ENCODE results near the gene WDR55. TPM values are rescaled to one million over a fixed set of nuclear protein-coding genes. Genes with fewer than 3 reads are reported as not detected.

Gene WDR55
- total and polyA plus RNA-seq, 2 experiments from 2014 or later, result 9.6 to 18.0 TPM

DNA sequence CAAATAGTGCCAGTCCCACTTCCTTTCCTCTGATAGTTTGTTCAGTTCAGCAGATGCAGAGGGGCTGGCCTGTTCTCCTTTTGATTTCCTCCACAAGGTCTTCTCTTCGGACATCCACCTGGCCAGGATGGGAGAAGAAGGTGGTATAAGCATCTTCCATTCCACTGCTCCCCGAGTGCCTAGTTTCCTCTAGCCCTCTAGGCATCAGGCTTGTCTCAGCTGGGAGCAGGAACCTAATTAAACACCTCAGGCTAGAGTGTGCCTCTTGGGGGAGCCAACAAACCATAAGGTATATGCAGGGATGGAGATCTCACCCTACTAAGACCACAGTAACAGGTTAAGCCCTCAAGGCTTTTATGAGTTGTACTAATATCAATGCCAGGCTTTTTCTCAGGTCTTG lies 9.5 kb downstream of the WDR55 start:
- Histone ChIP-seq H3K4me3 (no peak overlapping the region), H3K79me2 (replicated peaks; ENCODE audit: insufficient read depth) (no peaks in the 10 kb centered on the region), H3K9me2 (ENCODE audit: insufficient read depth) (no peaks in the 10 kb centered on the region), H3K4me1 (ENCODE audit: insufficient read depth) (peaks cover 6% of the 10 kb centered on the region), H3K4me2 (no peak overlapping the region), H3K27me3 (ENCODE audit: insufficient read depth) (no peaks in the 10 kb centered on the region), H4K20me1 (replicated peaks; ENCODE audit: insufficient read depth) (no peaks in the 10 kb centered on the region), H2AFZ (no peak overlapping the region), H3K36me3 (ENCODE audit: insufficient read depth) (peaks cover 14% of the 10 kb centered on the region; the same call in 1 of the 2 replicates), H3K27ac (ENCODE audit: low read depth) (peak overlapping the region; percentile 55; the same call in 1 of the 2 replicates), H3F3A (replicated peaks; ENCODE audit: low read depth) (peaks cover 14% of the 10 kb centered on the region; the same call in 1 of the 2 replicates)
- no peaks in the 10 kb centered on the region for H3K9me3 Mint-ChIP-seq
- no peak overlapping the region for H3K27ac Mint-ChIP-seq
- DNase-seq (ENCODE audit: low spot score) (no peak), ATAC-seq (no peak)
- H3K4me3 Mint-ChIP-seq, result no peak overlapping the region; the same call in 2 of the 3 replicates
- peaks cover 5% of the 10 kb centered on the region for H3K27me3 Mint-ChIP-seq (ENCODE audit: insufficient read depth, low read depth, poor library complexity)
- TF ChIP-seq STAT1 (IDR thresholded peaks at IDR 0.05; ENCODE audit: unreplicated experiment) (no peak), NANOG (IDR thresholded peaks at IDR 0.05; ENCODE audit: borderline replicate concordance) (no peak), ZNF331 (CRISPR knock-in tag; IDR thresholded peaks at IDR 0.05; ENCODE audit: low read depth) (no peak), CREB1 (CRISPR knock-in tag; IDR thresholded peaks at IDR 0.05; ENCODE audit: low read depth) (no peak)
- peaks cover 9% of the 10 kb centered on the region for H3K4me1 Mint-ChIP-seq
- peaks cover 73% of the 10 kb centered on the region for H3K36me3 Mint-ChIP-seq (ENCODE audit: low read depth)

DNA sequence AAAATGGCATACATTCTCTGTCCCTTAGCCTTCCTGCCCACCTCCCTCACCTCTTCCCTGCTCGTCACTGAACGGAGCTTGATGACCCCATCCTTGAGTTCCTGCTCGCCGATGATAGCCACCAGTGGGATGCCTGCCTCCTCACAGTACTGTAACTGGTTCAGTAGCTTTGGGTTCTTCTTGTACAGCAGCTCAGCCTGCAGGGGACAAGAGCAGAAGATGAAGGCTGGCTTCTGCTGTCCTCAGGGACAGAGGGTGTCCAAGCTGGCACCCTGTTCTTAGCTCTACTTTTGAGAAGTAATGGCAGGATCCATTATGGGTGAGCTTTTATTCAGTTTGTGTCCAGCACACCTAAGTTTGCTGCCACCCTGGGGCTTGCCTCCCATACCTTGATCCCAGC lies 9.9 kb downstream of the WDR55 start:
- no peak overlapping the region for H3K27ac Mint-ChIP-seq
- no peak for ATAC-seq
- TF ChIP-seq EZH2phosphoT487 (IDR thresholded peaks at IDR 0.05; ENCODE audit: unreplicated experiment) (no peak), ZNF114 (CRISPR knock-in tag; IDR thresholded peaks at IDR 0.05) (no peak), CREB1 (CRISPR knock-in tag; IDR thresholded peaks at IDR 0.05; ENCODE audit: low read depth) (no peak), JUNB (IDR thresholded peaks at IDR 0.05; ENCODE audit: unreplicated experiment) (no peak), POLR2AphosphoS5 (IDR thresholded peaks at IDR 0.05; ENCODE audit: low read depth) (no peak), NANOG (IDR thresholded peaks at IDR 0.05; ENCODE audit: borderline replicate concordance) (no peak), STAT1 (IDR thresholded peaks at IDR 0.05; ENCODE audit: unreplicated experiment) (no peak), EZH2 (IDR thresholded peaks at IDR 0.05; ENCODE audit: low read depth, unreplicated experiment) (no peak)
- TF ChIP-seq, protein P1, sequence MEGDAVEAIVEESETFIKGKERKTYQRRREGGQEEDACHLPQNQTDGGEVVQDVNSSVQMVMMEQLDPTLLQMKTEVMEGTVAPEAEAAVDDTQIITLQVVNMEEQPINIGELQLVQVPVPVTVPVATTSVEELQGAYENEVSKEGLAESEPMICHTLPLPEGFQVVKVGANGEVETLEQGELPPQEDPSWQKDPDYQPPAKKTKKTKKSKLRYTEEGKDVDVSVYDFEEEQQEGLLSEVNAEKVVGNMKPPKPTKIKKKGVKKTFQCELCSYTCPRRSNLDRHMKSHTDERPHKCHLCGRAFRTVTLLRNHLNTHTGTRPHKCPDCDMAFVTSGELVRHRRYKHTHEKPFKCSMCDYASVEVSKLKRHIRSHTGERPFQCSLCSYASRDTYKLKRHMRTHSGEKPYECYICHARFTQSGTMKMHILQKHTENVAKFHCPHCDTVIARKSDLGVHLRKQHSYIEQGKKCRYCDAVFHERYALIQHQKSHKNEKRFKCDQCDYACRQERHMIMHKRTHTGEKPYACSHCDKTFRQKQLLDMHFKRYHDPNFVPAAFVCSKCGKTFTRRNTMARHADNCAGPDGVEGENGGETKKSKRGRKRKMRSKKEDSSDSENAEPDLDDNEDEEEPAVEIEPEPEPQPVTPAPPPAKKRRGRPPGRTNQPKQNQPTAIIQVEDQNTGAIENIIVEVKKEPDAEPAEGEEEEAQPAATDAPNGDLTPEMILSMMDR (conservative IDR thresholded peaks at IDR 0.05; ENCODE audit: low read depth in 2 of 2), result no peak
- TF ChIP-seq, protein P2, sequence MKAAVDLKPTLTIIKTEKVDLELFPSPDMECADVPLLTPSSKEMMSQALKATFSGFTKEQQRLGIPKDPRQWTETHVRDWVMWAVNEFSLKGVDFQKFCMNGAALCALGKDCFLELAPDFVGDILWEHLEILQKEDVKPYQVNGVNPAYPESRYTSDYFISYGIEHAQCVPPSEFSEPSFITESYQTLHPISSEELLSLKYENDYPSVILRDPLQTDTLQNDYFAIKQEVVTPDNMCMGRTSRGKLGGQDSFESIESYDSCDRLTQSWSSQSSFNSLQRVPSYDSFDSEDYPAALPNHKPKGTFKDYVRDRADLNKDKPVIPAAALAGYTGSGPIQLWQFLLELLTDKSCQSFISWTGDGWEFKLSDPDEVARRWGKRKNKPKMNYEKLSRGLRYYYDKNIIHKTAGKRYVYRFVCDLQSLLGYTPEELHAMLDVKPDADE (IDR thresholded peaks at IDR 0.05), result no peak
- TF ChIP-seq, protein P3, sequence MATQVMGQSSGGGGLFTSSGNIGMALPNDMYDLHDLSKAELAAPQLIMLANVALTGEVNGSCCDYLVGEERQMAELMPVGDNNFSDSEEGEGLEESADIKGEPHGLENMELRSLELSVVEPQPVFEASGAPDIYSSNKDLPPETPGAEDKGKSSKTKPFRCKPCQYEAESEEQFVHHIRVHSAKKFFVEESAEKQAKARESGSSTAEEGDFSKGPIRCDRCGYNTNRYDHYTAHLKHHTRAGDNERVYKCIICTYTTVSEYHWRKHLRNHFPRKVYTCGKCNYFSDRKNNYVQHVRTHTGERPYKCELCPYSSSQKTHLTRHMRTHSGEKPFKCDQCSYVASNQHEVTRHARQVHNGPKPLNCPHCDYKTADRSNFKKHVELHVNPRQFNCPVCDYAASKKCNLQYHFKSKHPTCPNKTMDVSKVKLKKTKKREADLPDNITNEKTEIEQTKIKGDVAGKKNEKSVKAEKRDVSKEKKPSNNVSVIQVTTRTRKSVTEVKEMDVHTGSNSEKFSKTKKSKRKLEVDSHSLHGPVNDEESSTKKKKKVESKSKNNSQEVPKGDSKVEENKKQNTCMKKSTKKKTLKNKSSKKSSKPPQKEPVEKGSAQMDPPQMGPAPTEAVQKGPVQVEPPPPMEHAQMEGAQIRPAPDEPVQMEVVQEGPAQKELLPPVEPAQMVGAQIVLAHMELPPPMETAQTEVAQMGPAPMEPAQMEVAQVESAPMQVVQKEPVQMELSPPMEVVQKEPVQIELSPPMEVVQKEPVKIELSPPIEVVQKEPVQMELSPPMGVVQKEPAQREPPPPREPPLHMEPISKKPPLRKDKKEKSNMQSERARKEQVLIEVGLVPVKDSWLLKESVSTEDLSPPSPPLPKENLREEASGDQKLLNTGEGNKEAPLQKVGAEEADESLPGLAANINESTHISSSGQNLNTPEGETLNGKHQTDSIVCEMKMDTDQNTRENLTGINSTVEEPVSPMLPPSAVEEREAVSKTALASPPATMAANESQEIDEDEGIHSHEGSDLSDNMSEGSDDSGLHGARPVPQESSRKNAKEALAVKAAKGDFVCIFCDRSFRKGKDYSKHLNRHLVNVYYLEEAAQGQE (IDR thresholded peaks at IDR 0.05; ENCODE audit: unreplicated experiment), result no peak

More for the DNA sequence above, 9.9 kb downstream of the WDR55 start:
- H3K27ac ChIP-seq (ENCODE audit: low read depth), result no peak overlapping the region
- peaks cover 6% of the 10 kb centered on the region for H3K4me1 ChIP-seq (ENCODE audit: insufficient read depth)
- H3K9me2 ChIP-seq (ENCODE audit: insufficient read depth), result no peaks in the 10 kb centered on the region
- H3K79me2 ChIP-seq (replicated peaks; ENCODE audit: insufficient read depth), result no peaks in the 10 kb centered on the region
- H3K36me3 ChIP-seq (ENCODE audit: insufficient read depth), result peaks cover 14% of the 10 kb centered on the region; the same call in 1 of the 2 replicates
- H3K9me3 Mint-ChIP-seq, result no peaks in the 10 kb centered on the region
- H2AFZ ChIP-seq, result no peak overlapping the region
- H3F3A ChIP-seq (replicated peaks; ENCODE audit: low read depth), result peaks cover 14% of the 10 kb centered on the region; the same call in 1 of the 2 replicates
- H3K27me3 Mint-ChIP-seq (ENCODE audit: insufficient read depth, low read depth, poor library complexity), result peaks cover 5% of the 10 kb centered on the region
- H4K20me1 ChIP-seq (replicated peaks; ENCODE audit: insufficient read depth), result no peaks in the 10 kb centered on the region
- H3K4me3 Mint-ChIP-seq, result no peak overlapping the region
- peaks cover 9% of the 10 kb centered on the region for H3K4me1 Mint-ChIP-seq
- DNase-seq (ENCODE audit: low spot score), result no peak
- H3K36me3 Mint-ChIP-seq (ENCODE audit: low read depth), result peaks cover 72% of the 10 kb centered on the region
- no peak overlapping the region for H3K4me3 ChIP-seq
- no peaks in the 10 kb centered on the region for H3K27me3 ChIP-seq (ENCODE audit: insufficient read depth)
- H3K4me2 ChIP-seq, result no peak overlapping the region
